ENCODE results near the gene DIMT1.
A peak's percentile ranks its signal among the peaks of the same experiment; 100 is the strongest.

The DIMT1 gene

DNA sequence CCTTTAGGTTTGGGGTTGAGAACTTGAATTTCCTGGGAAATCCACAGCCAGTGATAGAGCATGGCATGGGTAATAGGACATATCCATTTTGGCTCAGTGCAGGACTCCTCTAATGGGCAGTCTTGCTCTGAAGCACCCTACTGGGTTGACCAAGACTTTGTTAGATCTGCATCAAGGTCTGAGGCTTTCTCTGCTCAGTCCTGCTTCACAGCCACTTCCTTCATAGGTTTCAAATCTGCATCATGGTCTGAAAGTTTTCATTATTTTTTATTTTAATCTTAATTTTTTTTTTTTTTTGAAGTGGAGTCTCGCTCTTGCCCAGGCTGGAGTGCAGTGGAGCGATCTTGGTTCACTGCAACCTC is 61.2 kb downstream of the DIMT1 start:
- no peak overlapping the region for H3K4me3 ChIP-seq (ENCODE audit: low read depth, low read length)
- no peak for DNase-seq
- H3K4me1 ChIP-seq = no peaks in the 10 kb centered on the region
- no peaks in the 10 kb centered on the region for H3K36me3 ChIP-seq
- TF ChIP-seq, protein P1, sequence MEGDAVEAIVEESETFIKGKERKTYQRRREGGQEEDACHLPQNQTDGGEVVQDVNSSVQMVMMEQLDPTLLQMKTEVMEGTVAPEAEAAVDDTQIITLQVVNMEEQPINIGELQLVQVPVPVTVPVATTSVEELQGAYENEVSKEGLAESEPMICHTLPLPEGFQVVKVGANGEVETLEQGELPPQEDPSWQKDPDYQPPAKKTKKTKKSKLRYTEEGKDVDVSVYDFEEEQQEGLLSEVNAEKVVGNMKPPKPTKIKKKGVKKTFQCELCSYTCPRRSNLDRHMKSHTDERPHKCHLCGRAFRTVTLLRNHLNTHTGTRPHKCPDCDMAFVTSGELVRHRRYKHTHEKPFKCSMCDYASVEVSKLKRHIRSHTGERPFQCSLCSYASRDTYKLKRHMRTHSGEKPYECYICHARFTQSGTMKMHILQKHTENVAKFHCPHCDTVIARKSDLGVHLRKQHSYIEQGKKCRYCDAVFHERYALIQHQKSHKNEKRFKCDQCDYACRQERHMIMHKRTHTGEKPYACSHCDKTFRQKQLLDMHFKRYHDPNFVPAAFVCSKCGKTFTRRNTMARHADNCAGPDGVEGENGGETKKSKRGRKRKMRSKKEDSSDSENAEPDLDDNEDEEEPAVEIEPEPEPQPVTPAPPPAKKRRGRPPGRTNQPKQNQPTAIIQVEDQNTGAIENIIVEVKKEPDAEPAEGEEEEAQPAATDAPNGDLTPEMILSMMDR (IDR thresholded peaks at IDR 0.05; ENCODE audit: low read depth, low read length) = no peak
- H3K27me3 ChIP-seq = no peaks in the 10 kb centered on the region
- no peaks in the 10 kb centered on the region for H3K9me3 ChIP-seq

DNA sequence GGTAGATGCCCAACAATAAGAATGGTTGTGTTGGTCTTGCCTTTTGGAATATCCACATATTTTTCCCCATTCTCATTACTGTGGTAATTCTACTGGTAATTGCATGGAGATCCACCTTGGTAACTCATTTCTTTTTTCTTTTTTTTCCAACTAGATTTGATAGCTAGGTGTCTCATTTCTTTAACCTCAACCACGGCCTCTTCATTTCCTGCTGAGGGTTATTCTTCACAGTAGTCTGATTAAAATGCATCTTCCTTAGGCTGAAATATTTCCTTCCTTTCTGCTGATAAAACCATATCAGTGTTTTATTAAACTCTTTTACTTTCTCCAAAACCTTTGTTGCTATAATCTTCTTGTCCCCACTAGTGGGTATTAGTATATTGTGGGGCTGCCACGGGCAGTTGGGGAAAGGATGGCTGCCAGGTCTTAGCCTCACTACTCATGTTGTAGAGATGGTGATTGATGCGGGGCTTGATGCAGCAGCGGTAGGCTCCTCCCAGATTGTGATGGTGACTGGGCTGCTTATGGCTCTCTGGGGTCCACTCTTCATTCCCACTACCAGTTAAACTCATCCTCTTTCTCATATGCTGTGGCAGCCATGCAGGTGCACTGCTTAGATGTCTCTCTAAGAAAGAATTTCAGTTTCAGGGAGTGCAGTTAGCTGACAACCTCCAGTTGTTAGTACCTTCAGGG is 61.8 kb downstream of the DIMT1 start:
- H3K4me3 ChIP-seq (ENCODE audit: low read depth, low read length) = no peak overlapping the region
- no peaks in the 10 kb centered on the region for H3K9me3 ChIP-seq
- H3K36me3 ChIP-seq = no peaks in the 10 kb centered on the region
- TF ChIP-seq, protein P1 (IDR thresholded peaks at IDR 0.05; ENCODE audit: low read depth, low read length) = no peak
- H3K27me3 ChIP-seq = no peaks in the 10 kb centered on the region
- DNase-seq = no peak
- H3K4me1 ChIP-seq = no peaks in the 10 kb centered on the region

DNA sequence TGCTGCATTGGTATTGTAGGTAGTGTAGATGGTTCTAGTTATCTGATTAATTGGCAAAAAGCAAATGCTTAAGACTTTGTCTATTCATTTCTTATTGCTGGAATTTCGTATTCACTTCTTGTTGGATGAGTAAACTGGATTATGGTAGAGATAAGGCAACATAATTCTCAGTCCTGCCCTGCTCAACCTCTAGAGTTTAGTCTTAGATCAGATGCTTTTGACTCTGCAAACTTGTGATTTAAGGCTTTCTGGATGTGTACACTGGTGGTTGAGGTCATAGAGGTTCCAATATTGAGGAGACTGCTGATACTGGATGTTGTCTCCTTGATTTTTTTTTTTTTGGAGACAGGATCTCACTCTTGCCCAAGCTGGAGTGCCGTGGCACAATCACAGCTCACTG is 62.7 kb downstream of the DIMT1 start:
- TF ChIP-seq, protein P1 (IDR thresholded peaks at IDR 0.05; ENCODE audit: low read depth, low read length) = no peak
- Histone ChIP-seq H3K4me1 (no peaks in the 10 kb centered on the region), H3K9me3 (no peaks in the 10 kb centered on the region), H3K4me3 (ENCODE audit: low read depth, low read length) (no peak overlapping the region), H3K36me3 (no peaks in the 10 kb centered on the region), H3K27me3 (no peaks in the 10 kb centered on the region)
- DNase-seq = no peak

DNA sequence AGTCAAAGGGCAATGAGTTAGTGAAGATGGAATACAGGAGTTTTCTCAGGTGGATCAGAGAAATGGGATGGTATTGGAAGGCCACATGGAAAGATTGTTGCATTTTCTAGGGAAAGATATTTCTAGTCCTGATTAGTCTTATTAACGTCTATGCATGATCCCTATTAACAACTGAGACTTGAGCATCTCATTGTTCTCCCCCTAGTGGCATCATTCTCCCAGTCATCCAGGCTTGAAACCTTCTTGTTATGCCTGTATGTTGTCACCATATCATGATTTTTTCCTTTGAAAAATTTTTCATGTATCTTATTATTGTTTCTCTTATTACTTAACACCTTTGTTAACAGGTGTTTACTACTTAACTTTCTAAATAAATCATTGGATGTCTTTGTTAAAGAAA is 63.3 kb downstream of the DIMT1 start:
- Histone ChIP-seq H3K4me1 (no peaks in the 10 kb centered on the region), H3K27me3 (no peaks in the 10 kb centered on the region), H3K9me3 (no peaks in the 10 kb centered on the region), H3K36me3 (no peaks in the 10 kb centered on the region), H3K4me3 (ENCODE audit: low read depth, low read length) (no peak overlapping the region)
- no peak for DNase-seq
- TF ChIP-seq, protein P1 (IDR thresholded peaks at IDR 0.05; ENCODE audit: low read depth, low read length) = peak; percentile 62

Data from BE2C (cell line).